Activated CD8-positive, alpha-beta memory T cell treated with anti-CD3 and anti-CD28 coated beads for 36 hours (primary cell): ENCODE data around the gene CRYGN. TPM values are rescaled to one million over a fixed set of nuclear protein-coding genes. Genes with fewer than 3 reads are reported as not detected.

ENCODE experiments used
- CTCF ChIA-PET: fragments of 350-600 bp; sonication (Branson Sonifier 250); formaldehyde crosslinking; loops from one replicate; lab custom pipeline; 2021; ENCODE audit warnings: antibody characterized with exemption; lab: Charles Lee
- POLR2A ChIA-PET: fragments of 350-600 bp; sonication (Branson Sonifier 250); formaldehyde crosslinking; loops from one replicate; lab custom pipeline; 2021; ENCODE audit warnings: antibody characterized with exemption; lab: Charles Lee
- total RNA-seq, 2 experiments: library from RNA; stranded (reverse); gene quantifications; one replicate each; pipeline ENCODE4 v1.2.3, GENCODE V29; 2021

Gene CRYGN
- total RNA-seq, 2 experiments from 2014 or later = not detected

DNA sequence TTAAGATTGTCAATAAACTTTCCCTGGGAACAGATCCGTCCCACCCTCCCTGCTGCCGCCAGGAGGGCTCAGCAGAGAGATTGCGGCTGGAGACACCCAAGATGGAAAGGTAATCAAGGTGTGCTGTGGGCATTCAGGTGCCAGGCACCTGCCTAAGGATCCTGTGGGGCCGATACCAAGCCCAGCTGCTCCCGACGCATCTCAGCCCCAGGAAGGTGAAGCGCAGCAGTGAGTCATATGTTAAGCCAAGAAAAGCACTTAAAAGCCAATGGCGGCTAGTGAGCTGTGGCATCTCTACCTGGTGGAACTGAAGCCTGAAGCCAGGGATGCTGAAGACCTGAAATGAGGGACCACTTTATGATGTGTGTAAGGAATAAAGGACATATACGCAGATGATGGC lies 36.2 kb downstream of the CRYGN start:
- ChIA-PET POLR2A (no interaction called here), CTCF (interaction anchor here (1.1 to 4.1 kb wide), 2 partner anchors 45 to 89 kb away, joined by 4 to 13 read pairs; no protein-coding TSS in a partner anchor)

DNA sequence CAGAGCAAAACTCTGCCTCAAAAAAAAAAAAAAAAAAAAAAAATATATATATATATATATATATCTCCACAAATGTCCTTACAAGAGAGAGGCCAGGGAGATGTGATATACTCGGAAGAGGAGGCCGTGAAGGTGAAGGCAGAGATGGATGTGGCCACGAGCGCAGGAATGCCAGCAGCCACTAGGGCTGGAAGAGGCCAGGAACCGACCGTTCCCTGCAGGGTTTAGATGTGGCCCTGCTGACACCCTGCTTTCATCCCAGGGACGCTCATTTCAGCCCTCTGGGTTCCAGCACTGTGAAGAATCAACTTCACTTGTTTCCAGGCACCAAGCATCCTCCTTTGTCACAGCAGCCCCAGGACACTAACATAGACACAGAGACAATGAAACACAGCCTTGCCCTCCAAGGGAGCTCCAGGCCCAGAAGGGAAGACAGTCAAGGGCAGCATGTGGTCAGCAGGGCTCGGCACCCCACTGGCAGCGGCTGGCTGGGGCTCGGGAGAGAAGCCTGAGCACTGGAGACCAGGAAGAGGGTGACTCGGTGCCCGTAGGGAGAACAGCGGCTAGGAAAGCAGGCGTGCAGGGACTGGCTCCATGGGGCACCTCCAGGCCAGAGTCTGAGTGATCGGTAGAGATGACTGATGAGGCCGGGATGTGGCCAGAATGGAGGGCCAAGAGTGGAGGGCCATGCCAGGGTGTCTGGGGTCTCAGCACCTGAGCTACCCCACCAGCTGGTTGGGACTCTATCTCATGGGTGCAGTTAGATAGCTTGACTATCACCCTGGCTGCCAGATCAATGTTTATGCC lies 37.7 kb downstream of the CRYGN start:
- ChIA-PET CTCF (interaction anchor here (0.6 kb wide), 1 partner anchor 88 kb away, joined by 3 read pairs; no protein-coding TSS in a partner anchor), POLR2A (no interaction called here)

DNA sequence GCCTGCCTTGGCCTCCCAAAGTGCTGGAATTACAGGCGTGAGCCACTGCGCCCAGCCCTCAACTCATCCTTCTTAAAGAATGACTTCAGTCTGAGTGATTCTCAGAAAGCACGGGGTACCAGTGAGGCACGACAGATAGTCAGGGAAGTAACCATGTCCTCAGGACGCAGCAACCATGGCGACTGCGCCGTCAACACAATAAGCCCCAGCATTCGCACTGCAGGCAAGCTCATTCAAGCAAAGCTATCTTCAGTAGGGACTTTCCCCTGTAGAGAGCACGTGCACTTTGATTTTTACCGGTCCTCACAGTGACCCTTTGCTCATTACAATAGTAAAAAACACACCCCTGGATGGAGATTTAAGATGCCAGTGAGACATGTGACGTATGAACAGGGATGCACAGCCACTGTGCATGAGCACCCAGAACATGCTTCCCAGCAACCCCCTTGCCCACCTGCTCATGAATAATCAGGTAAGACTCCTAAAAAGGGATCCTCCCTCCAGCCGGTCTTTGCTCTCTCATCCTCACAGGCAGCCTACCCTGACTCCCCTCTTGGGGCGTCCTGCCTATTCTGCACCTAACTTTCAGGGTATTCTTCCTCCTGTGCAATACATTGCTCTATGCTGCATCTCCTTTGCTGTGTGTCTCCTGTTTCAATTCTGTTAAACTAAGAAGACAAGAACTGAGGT lies 39.2 kb downstream of the CRYGN start:
- ChIA-PET CTCF (no interaction called here), POLR2A (no interaction called here)

DNA sequence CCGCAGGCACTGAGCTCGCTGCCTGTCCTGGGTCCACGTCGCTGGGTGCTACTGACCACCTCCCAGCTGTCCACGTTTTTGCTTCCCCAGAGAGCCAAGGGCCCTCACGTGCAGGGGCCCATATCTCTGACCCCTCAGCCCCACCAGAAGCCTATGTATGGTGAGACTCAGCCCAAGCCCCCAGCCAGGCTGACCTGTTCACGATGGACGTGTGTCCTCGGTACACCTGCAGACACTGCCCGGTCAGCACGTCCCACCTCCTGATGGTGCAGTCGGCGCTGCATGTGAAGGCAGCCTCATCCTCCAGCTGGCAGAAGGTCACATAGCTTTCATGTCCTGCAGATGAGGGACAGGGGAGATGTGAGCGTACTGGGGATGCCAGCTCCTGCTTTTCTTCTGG lies 40.0 kb downstream of the CRYGN start:
- POLR2A ChIA-PET = no interaction called here
- CTCF ChIA-PET = interaction anchor here (1.4 kb wide), 1 partner anchor 37 kb away, joined by 3 read pairs; no protein-coding TSS in a partner anchor

DNA sequence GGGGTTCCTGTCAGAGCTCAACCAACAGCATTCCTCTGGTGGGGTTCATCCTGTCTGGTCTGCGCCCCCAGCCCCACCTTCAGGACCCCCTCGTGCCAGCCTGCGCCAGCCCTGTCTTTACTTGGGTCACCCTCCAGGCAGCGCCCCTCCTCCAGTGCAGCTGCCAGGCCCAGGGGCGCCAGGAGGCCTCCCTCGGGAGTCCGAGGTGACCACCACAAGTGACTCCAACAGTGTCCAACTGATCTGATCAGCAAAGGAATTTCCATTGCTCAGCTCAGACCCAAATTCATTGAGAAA lies 40.7 kb downstream of the CRYGN start:
- CTCF ChIA-PET = interaction anchor here (1.4 kb wide), 1 partner anchor 37 kb away, joined by 3 read pairs; no protein-coding TSS in a partner anchor
- POLR2A ChIA-PET = no interaction called here

DNA sequence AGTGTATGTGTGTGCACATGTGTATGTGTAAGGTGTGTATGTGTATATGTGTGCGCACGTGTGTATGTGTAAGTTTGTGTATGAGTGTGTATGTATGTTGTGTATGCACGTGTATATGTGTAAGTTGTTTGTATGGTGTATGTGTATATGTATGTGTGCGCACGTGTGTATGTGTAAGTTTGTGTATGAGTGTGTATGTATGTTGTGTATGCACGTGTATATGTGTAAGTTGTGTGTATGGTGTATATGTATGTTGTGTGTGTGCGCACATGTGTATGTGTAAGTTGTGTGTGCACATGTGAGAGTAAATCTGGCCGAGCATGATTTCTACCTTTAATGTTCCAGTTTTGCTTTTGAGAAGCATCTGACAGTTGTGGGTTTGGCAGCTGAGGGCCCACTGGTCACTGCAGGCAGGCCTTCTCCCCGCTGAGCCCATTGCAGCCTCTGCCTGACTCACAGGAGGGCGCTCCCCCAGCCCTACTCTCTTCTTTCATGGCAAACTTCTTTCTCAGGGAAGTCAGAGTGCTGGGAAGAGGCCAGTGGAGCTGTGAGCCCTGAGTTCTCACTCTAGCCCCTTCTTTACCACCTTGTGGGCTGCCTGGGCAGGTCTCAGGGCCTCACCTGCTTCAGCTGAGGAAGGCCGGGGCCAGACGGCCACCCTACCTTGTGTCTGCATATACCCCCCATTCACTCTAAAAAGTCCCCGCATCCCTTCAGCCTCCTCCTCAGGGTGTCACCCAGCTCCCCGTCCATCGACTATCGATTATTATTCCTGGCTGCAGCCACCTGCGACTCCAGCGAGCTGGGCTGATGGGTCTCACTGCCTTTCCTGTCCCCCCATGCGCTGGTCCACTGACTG lies 41.3 kb downstream of the CRYGN start:
- ChIA-PET CTCF (interaction anchor here (1.4 kb wide), 1 partner anchor 36 kb away, joined by 3 read pairs; no protein-coding TSS in a partner anchor), POLR2A (no interaction called here)

DNA sequence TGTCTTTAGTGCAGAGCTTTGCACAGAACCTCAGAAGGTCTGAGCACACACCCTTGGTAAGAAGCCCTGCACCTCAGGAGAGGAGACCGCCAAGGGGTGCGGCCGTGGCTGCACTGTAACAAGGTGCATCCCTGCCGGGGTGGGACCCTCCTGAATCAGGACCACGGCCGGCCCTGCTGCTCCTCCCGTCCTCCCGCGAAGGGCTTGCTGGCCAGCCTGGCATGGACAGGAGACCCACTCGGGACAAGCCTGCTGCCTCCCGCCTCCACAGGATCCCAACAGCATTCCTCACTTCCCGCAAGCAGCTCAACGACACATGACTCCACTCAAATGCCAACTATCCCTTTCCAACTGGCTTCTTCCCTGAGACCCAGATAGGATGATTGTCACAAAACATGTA lies 42.9 kb downstream of the CRYGN start:
- POLR2A ChIA-PET = no interaction called here
- CTCF ChIA-PET = interaction anchor here (1.0 kb wide), 1 partner anchor 51 kb away, joined by 4 read pairs; no protein-coding TSS in a partner anchor

DNA sequence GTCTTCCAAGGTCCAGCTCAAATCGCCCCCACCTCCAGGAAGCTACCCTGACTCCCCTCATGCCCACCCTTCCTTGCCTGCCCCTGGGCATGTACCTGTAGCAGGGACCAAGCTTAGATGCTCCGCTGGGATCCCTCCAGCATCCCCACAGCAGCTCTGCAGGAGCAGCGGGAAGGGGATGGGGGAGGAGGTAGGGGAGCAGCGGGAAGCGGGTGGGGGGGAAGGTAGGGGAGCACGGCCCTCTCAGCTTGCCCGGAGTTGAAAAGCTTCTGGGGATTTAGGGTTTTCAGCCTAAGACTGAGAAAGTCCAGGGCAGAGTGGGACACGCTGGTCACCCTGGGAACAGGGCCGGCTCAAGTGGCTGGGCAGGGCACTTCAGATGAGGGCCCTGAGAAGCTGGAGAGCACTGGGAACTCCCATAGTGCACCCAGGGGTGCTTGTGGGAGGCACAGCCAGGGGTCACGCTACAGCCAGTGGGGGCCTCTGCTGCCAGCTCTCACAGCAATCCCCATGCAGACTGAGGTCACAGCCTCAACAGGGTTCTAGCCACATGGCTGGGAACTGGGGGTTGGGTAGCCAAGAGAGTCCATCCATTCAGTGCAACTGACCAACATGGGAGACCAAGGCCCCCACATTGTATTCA lies 43.5 kb downstream of the CRYGN start:
- CTCF ChIA-PET = interaction anchor here (0.8 kb wide), 1 partner anchor 47 kb away, joined by 3 read pairs; no protein-coding TSS in a partner anchor
- POLR2A ChIA-PET = no interaction called here

DNA sequence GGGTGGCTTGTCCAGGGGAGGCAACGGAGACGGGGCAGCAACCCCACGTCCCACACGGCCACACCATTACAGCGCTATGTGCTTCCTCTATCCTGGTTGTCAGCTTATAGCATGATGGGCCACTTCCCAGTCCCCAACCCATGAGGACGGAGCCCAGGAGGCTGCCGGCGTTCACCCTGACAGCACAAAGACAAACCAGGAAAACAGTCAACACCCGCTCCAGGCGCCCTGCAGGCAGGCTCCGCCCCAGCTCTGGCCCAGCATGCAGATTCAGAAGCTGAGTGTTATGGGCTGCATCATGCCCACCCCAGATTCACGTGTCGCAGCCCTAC lies 44.9 kb downstream of the CRYGN start:
- POLR2A ChIA-PET = no interaction called here
- CTCF ChIA-PET = interaction anchor here (0.7 kb wide), 1 partner anchor 40 kb away, joined by 3 read pairs; no protein-coding TSS in a partner anchor

DNA sequence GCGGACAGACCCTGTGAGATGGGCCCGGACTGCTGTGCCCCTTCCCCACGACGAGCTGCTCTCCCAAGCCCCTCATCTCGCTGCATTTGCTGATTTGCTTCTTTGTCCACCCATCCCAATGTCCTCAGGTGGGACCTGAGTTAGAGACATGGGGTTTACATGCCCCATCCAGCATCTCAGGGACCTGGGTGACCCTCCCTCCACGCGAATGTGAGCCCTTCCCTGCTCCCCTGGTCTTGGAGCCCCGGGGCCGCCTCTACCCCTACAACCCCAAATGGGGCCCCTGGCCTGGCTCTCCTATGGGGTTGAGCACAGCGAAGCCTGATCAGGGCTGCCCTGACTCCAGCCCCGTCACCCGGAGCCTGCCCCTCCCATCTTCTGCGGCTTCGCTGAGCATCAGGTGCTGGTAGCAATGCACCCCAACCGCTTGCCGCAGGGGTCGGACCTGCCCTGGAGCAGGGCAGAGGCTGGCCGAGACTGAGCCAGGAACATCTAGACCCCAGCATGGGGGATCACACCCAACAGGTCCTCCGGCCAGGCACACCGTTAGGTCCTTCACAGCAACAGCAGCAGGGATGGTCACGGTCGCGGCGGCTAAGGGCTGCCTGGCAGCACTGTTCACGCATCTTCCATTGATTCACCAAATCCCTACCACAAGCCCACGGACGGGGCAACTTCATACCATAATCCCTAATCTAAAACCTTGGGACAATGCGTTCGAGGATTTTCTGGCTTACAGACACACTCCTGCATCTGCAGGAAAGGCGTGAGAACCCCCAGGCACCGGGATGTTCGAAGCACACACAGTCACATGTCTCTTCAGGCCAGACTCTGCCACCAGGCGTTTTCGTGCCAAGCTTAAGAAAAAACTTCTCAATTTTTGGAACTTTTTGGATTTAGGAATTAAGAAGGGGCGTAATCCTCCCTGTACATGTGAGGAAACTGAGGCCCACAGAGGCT lies 45.6 kb downstream of the CRYGN start:
- CTCF ChIA-PET = interaction anchor here (0.6 to 0.7 kb wide), 2 partner anchors 14 to 39 kb away, joined by 3 read pairs; no protein-coding TSS in a partner anchor
- POLR2A ChIA-PET = no interaction called here

DNA sequence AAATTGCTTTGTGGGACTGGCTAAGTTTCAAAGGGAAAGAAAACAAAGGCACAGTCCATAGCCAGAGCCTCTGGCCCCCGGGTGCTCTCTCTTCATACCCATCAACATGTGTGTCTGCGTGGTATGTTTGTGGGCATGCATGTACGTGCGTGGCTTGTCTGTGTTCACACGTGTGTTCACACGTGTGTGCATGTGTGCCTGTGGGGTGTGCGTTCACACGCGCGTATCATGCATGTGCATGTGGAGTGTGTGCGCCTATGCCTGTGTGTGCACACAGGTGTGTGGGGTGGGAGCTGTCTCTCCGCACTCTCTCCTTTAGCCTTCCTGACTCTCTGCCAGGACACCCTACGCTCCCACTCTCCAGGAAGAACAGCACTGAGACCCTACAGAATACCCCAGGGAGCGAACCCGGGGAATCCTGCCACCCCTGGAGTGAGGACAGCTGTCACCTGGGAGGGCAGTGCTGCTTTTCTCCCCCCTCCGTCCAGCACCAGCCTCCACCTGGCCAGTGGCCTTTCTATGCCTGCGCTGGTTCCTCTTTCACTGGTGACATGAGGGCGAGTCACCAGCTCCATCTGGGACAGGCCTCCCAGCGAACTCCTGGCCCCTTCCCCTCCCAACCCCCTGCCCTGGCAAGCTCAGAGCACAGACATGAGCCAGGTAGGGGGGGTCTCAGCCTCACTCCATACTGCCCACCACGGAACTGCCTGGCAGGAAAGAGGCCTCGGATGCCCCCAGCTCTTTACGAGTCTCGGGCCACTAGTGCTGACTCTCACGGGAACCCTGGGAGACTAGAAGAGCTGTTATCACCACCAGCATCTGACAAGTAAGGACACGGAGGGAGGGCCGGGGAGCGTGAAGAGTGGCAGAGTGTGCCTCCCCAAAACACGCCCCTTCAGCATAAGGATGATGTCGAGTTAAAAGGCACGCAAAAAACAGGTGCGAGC lies 46.6 kb downstream of the CRYGN start:
- ChIA-PET POLR2A (no interaction called here), CTCF (interaction anchor here (0.6 to 1.5 kb wide), 2 partner anchors 13 to 78 kb away, joined by 3 to 4 read pairs; no protein-coding TSS in a partner anchor)

DNA sequence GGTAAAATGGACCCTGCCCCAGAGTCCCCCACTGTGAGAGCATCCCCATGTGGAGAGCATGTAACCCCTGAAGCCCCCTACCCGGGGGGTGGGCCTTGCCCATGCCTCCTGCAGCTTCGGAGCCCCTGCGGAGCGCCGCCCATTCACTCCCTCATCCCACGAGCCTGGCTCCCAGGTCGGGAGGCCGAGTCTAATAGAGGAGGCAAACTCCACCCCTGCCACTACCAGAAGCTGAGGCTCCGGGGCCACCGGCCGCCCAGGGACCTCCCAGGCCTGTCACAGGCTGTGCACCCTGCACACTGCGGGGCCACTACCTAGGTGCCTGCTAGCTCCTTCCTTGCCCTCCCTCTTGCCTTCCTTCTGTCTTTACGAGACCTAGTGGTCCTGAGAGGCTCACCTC lies 47.5 kb downstream of the CRYGN start:
- CTCF ChIA-PET = interaction anchor here (1.5 kb wide), 1 partner anchor 77 kb away, joined by 4 read pairs; no protein-coding TSS in a partner anchor

DNA sequence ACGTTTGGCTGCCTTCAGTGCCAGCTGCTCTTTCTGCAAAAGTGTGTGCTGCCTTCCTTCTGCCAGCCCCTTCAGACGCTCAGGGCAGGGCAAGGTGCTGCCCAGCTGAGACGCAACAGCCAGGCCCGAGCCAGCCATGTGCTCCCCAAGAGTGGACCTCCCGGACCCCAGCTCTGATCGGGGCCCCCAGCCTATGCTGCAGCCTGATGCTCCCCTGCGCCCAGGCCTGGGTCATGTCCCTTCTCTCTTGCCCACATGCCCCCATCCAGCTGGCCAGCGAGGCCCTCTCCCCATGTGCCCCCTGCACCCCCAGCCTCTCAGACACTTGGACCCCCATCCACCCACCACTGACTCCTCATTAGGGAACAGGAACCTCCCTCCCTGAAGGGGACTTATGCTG lies 47.9 kb downstream of the CRYGN start:
- POLR2A ChIA-PET = no interaction called here
- CTCF ChIA-PET = interaction anchor here (0.6 to 1.5 kb wide), 2 partner anchors 77 to 130 kb away, joined by 3 to 4 read pairs; no protein-coding TSS in a partner anchor

More for the DNA sequence above, 47.5 kb downstream of the CRYGN start:
- POLR2A ChIA-PET = no interaction called here

DNA sequence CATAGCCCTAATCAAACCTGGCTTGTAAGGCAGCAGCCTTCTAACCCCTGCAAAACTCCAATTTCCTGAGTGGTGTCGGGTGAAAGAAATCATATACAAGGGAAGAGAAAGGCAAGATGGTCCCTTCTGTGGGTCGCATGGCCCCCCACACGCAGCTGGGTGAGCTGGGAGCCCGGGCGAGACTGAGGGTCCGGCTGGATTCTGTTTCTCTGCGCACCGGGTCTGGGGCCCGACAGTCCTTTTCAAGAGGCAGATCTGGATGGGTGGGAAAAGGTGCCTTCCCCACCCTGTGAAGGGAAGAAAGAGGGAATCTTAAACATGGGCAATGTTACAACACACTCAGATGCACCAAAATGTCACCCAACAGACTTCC lies 48.6 kb downstream of the CRYGN start:
- ChIA-PET POLR2A (no interaction called here), CTCF (interaction anchor here (0.6 kb wide), 1 partner anchor 130 kb away, joined by 3 read pairs; no protein-coding TSS in a partner anchor)

DNA sequence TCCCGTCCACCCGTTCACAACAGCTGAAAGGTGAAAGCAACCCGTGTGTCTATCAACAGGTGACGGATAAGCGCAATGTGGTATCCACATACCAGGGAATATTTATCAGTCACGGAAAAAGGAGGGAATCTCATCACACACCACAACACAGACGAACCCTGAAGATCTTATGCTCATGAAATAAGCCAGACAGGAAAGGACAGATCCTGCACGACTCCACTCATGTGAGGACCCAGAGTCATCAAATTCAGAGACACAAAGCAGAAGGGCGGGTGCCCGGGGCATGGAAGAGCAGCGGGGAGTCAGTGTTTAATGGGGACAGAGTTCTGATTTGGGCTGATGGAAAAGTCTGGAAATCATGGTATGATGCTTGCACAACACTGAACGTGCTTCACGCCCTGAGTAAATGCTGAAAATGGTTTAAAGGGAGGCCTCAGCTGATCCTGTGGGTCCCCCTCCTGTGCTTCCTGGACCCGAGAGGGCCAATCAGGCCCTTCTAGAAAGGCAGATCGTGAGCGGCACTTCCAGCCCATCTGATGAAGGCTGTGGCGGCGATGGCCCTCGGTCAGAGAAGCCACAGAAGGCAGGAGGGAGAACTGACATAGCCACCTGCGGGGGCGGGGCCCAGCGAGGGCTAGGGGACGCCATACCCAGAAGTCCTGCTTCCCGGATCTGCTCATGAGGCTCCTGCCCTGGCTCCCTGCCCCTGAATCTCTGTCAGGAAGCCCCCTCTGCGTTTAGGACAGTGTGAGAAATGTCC lies 49.2 kb downstream of the CRYGN start:
- CTCF ChIA-PET = no interaction called here

More for the DNA sequence above, 49.2 kb downstream of the CRYGN start:
- POLR2A ChIA-PET = no interaction called here
